ENCODE results near the gene OR2B6. TPM values are rescaled to one million over a fixed set of nuclear protein-coding genes. Genes with fewer than 3 reads are reported as not detected.

The OR2B6 gene
- total RNA-seq, 1 donor from 2014 or later, result not detected

DNA sequence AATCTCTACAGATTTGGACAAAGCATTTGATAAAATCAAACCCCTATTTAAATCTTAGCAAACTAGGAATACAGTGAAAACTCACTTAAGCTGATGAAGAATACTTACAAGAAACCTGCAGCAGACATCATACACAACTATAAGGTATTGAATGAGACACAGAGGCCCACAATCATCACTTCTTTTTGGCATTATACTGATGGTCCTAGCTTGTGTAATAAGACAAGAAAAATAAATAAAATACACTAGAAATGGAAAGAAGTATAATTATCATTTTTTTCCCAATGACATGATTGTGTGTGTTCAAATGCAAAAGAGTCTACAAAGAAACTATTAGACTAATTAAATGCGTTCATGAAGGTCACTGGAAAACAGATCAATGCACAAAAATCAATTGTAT, 8.8 kb upstream of the OR2B6 start:
- no peak overlapping the region for H3K27ac Mint-ChIP-seq (ENCODE audit: unreplicated experiment)
- no peak overlapping the region for H3K9ac ChIP-seq (ENCODE audit: low read length)

GRCh38 chr6:27951040-27951439, 6.0 kb upstream of the OR2B6 start:
- DNase-seq (ENCODE audit: low read depth) (no peak), FAIRE-seq (no peak)
- Histone ChIP-seq H3K27ac (ENCODE audit: low read depth, low read length) (no peak overlapping the region), H4K20me1 (ENCODE audit: insufficient read depth, low read length) (no peaks in the 10 kb centered on the region), H3K4me1 (ENCODE audit: insufficient read depth, low read length) (no peaks in the 10 kb centered on the region), H3K4me2 (ENCODE audit: low read length) (no peak overlapping the region), H3K9ac (ENCODE audit: low read length) (no peak overlapping the region), H3K79me2 (ENCODE audit: insufficient read depth, low read length) (no peaks in the 10 kb centered on the region), H3K36me3 (ENCODE audit: insufficient read depth, low read length) (no peaks in the 10 kb centered on the region), H3K27me3 (ENCODE audit: insufficient read depth, low read length) (no peaks in the 10 kb centered on the region), H3K4me3 (ENCODE audit: insufficient read depth, low read depth, low read length) (no peak overlapping the region), H3K9me3 (ENCODE audit: insufficient read depth, low read depth, low read length) (no peaks in the 10 kb centered on the region), H2AFZ (ENCODE audit: low read depth, low read length) (no peak overlapping the region)
- no peak overlapping the region for H3K4me3 Mint-ChIP-seq (ENCODE audit: unreplicated experiment)
- no peaks in the 10 kb centered on the region for H3K36me3 Mint-ChIP-seq (ENCODE audit: low read depth, unreplicated experiment)
- no peaks in the 10 kb centered on the region for H3K9me3 Mint-ChIP-seq (ENCODE audit: unreplicated experiment)
- H3K27ac Mint-ChIP-seq (ENCODE audit: unreplicated experiment), result no peak overlapping the region
- no peaks in the 10 kb centered on the region for H3K4me1 Mint-ChIP-seq (ENCODE audit: low read depth, unreplicated experiment)
- TF ChIP-seq EZH2 (IDR thresholded peaks at IDR 0.05; ENCODE audit: insufficient read depth, low read length), result no peak
- TF ChIP-seq, protein P1, sequence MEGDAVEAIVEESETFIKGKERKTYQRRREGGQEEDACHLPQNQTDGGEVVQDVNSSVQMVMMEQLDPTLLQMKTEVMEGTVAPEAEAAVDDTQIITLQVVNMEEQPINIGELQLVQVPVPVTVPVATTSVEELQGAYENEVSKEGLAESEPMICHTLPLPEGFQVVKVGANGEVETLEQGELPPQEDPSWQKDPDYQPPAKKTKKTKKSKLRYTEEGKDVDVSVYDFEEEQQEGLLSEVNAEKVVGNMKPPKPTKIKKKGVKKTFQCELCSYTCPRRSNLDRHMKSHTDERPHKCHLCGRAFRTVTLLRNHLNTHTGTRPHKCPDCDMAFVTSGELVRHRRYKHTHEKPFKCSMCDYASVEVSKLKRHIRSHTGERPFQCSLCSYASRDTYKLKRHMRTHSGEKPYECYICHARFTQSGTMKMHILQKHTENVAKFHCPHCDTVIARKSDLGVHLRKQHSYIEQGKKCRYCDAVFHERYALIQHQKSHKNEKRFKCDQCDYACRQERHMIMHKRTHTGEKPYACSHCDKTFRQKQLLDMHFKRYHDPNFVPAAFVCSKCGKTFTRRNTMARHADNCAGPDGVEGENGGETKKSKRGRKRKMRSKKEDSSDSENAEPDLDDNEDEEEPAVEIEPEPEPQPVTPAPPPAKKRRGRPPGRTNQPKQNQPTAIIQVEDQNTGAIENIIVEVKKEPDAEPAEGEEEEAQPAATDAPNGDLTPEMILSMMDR (IDR thresholded peaks at IDR 0.05; ENCODE audit: insufficient read depth, low read depth, low read length), result no peak
- no peaks in the 10 kb centered on the region for H3K27me3 Mint-ChIP-seq (ENCODE audit: low read depth, unreplicated experiment)

More for the DNA sequence above, 8.8 kb upstream of the OR2B6 start:
- no peak overlapping the region for H2AFZ ChIP-seq (ENCODE audit: low read depth, low read length)
- peaks cover 1% of the 10 kb centered on the region for H3K9me3 Mint-ChIP-seq (ENCODE audit: unreplicated experiment)
- TF ChIP-seq EZH2 (IDR thresholded peaks at IDR 0.05; ENCODE audit: insufficient read depth, low read length), result no peak
- TF ChIP-seq, protein P1 (IDR thresholded peaks at IDR 0.05; ENCODE audit: insufficient read depth, low read depth, low read length), result no peak
- H3K79me2 ChIP-seq (ENCODE audit: insufficient read depth, low read length), result no peaks in the 10 kb centered on the region
- no peaks in the 10 kb centered on the region for H4K20me1 ChIP-seq (ENCODE audit: insufficient read depth, low read length)
- no peaks in the 10 kb centered on the region for H3K36me3 ChIP-seq (ENCODE audit: insufficient read depth, low read length)
- no peaks in the 10 kb centered on the region for H3K9me3 ChIP-seq (ENCODE audit: insufficient read depth, low read depth, low read length)
- no peaks in the 10 kb centered on the region for H3K4me1 Mint-ChIP-seq (ENCODE audit: low read depth, unreplicated experiment)
- no peaks in the 10 kb centered on the region for H3K36me3 Mint-ChIP-seq (ENCODE audit: low read depth, unreplicated experiment)
- no peak overlapping the region for H3K4me3 ChIP-seq (ENCODE audit: insufficient read depth, low read depth, low read length)
- H3K4me2 ChIP-seq (ENCODE audit: low read length), result no peak overlapping the region
- no peak overlapping the region for H3K27ac ChIP-seq (ENCODE audit: low read depth, low read length)
- H3K4me1 ChIP-seq (ENCODE audit: insufficient read depth, low read length), result no peaks in the 10 kb centered on the region
- H3K27me3 ChIP-seq (ENCODE audit: insufficient read depth, low read length), result no peaks in the 10 kb centered on the region
- FAIRE-seq (no peak), DNase-seq (ENCODE audit: low read depth) (no peak)
- no peak overlapping the region for H3K4me3 Mint-ChIP-seq (ENCODE audit: unreplicated experiment)
- H3K27me3 Mint-ChIP-seq (ENCODE audit: low read depth, unreplicated experiment), result no peaks in the 10 kb centered on the region

- Mint-ChIP-seq H3K27ac (ENCODE audit: unreplicated experiment) (no peak overlapping the region), H3K36me3 (ENCODE audit: low read depth, unreplicated experiment) (no peaks in the 10 kb centered on the region), H3K4me1 (ENCODE audit: low read depth, unreplicated experiment) (no peaks in the 10 kb centered on the region), H3K4me3 (ENCODE audit: unreplicated experiment) (no peak overlapping the region), H3K9me3 (ENCODE audit: unreplicated experiment) (no peaks in the 10 kb centered on the region), H3K27me3 (ENCODE audit: low read depth, unreplicated experiment) (no peaks in the 10 kb centered on the region)
- no peak overlapping the region for H3K9ac ChIP-seq (ENCODE audit: low read length)
- TF ChIP-seq EZH2 (IDR thresholded peaks at IDR 0.05; ENCODE audit: insufficient read depth, low read length), result no peak
- TF ChIP-seq, protein P1 (IDR thresholded peaks at IDR 0.05; ENCODE audit: insufficient read depth, low read depth, low read length), result no peak
- no peak overlapping the region for H3K4me3 ChIP-seq (ENCODE audit: insufficient read depth, low read depth, low read length)
- FAIRE-seq (no peak), DNase-seq (ENCODE audit: low read depth) (no peak)
- H3K27me3 ChIP-seq (ENCODE audit: insufficient read depth, low read length), result no peaks in the 10 kb centered on the region
- H3K9me3 ChIP-seq (ENCODE audit: insufficient read depth, low read depth, low read length), result no peaks in the 10 kb centered on the region
- H3K79me2 ChIP-seq (ENCODE audit: insufficient read depth, low read length), result no peaks in the 10 kb centered on the region
- no peak overlapping the region for H2AFZ ChIP-seq (ENCODE audit: low read depth, low read length)
- no peak overlapping the region for H3K27ac ChIP-seq (ENCODE audit: low read depth, low read length)
- H3K4me1 ChIP-seq (ENCODE audit: insufficient read depth, low read length), result no peaks in the 10 kb centered on the region
- H4K20me1 ChIP-seq (ENCODE audit: insufficient read depth, low read length), result no peaks in the 10 kb centered on the region
- no peaks in the 10 kb centered on the region for H3K36me3 ChIP-seq (ENCODE audit: insufficient read depth, low read length)
- no peak overlapping the region for H3K4me2 ChIP-seq (ENCODE audit: low read length)
Measured at GRCh38 chr6:27957516-27957915, 475 bp downstream of the OR2B6 start.
